ENCODE data around the gene FOXRED2. TPM values are rescaled to one million over a fixed set of nuclear protein-coding genes. Genes with fewer than 3 reads are reported as not detected.

The FOXRED2 gene
- total and polyA plus RNA-seq, 2 donors (not counting 1 experiment from before 2014, with no cell fraction given), result 0.86 to 7.4 TPM

DNA sequence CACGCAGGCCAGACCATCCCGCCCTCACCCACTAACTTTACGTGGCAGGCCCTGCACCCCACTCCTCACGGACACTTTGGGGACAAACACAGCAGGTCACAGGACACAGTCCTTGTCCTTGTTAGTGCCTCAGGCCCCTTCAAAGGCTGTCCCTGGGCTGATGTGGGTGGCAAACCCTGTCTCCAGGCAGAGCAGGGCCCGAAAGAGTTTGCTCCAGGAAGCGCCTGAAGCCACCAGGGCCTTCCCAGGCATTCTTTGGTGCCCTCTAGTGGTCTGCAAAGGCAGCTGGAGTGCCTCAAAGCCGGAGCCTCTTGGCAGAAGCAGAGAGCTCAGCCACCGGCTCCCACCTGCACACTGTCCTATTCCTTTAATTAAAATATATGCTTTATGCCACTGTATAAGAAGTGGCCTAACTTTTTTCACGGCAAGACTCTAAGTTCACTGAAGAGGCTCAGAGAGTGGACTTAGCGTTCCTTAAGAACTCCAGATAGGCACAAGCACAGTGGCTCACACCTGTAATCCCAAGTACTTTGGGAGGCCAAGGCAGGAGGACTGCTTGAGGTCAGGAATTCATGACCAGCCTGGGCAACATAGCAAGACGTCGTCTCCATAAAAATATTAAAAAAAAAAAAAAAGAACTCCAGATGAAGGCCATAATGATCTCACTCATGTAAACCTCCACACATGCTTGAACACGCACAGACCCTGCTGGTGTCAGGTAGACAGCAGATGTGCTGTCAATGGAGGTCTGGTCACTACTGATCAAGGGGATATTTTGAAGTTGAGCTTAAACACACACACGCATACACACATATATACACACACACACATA is 36.5 kb downstream of the FOXRED2 start:
- POLR2A ChIA-PET, result interaction anchor here (0.6 to 1.6 kb wide), 6 partner anchors 12 to 170 kb away, joined by 3 to 5 read pairs (median 4); no protein-coding TSS in a partner anchor
- ATAC-seq (ENCODE audit: low read depth) (peak; percentile 93), DNase-seq (peak; percentile 88)
- Mint-ChIP-seq H3K4me1 (peaks cover 14% of the 10 kb centered on the region), H3K27me3 (no peaks in the 10 kb centered on the region), H3K4me3 (no peak overlapping the region), H3K27ac (peak overlapping the region; percentile 72), H3K9me3 (ENCODE audit: insufficient read depth) (no peaks in the 10 kb centered on the region)
- Histone ChIP-seq H3K4me2 (replicated peaks; ENCODE audit: low read depth, low read length, poor library complexity, severe bottlenecking) (peak overlapping the region; percentile 32), H3K36me3 (replicated peaks in 1 of 2; ENCODE audit: control extremely low read depth in 1 of 2, control insufficient read depth in 1 of 2, extremely low read depth in 1 of 2, insufficient read depth in 2 of 2, low read length in 1 of 2) (peaks cover 4 to 48% of the 10 kb centered on the region in 2 experiments), H3K27ac (ENCODE audit: low read length in 2 of 2) (no peak overlapping the region), H3K79me2 (ENCODE audit: control insufficient read depth, insufficient read depth, low read length) (peaks cover 31% of the 10 kb centered on the region), H3K4me1 (ENCODE audit: control insufficient read depth in 2 of 2, insufficient read depth in 2 of 2, low read length in 2 of 2) (peaks cover 6 to 17% of the 10 kb centered on the region in 2 donors), H4K20me1 (ENCODE audit: control insufficient read depth, insufficient read depth, low read length, poor library complexity, severe bottlenecking) (no peaks in the 10 kb centered on the region), H3K9ac (ENCODE audit: low read length) (no peak overlapping the region), H2AFZ (ENCODE audit: insufficient read depth, low read depth, low read length, poor library complexity, severe bottlenecking) (peak overlapping the region; percentile 45), H3K27me3 (replicated peaks in 1 of 4; ENCODE audit: control extremely low read depth in 1 of 4, control insufficient read depth in 3 of 4, insufficient read depth in 4 of 4, low read length in 3 of 4) (no peaks in the 10 kb centered on the region), H3K9me3 (ENCODE audit: control extremely low read depth in 1 of 3, control insufficient read depth in 2 of 3, insufficient read depth in 1 of 3, low read length in 2 of 3) (no peaks in the 10 kb centered on the region), H3K4me3 (ENCODE audit: control extremely low read depth in 1 of 5, extremely low read depth in 1 of 5, insufficient read depth in 1 of 5, low read depth in 2 of 5, low read length in 4 of 5) (no peak overlapping the region)
- 59% methylated on average over 8 of the region's 14 CpGs for WGBS (ENCODE audit: insufficient coverage)
- intact Hi-C loops (cut with micrococcal nuclease), result loop anchor here (1.0 to 2.0 kb wide), 5 partner anchors 19 to 169 kb away; no protein-coding TSS in a partner anchor
- CTCF ChIA-PET, result interaction anchor here (0.6 to 29.7 kb wide), 52 partner anchors 11 to 263 kb away, joined by 3 to 607 read pairs (median 5); partner anchors contain the start of genes FOXRED2, MYH9 and TXN2
- no peak for TF ChIP-seq EZH2 (IDR thresholded peaks at IDR 0.05; ENCODE audit: borderline replicate concordance, insufficient read depth, low read depth, low read length, poor library complexity, severe bottlenecking)
- TF ChIP-seq CTCF (IDR thresholded peaks at IDR 0.05), result peak; percentile 96

Data from B cell (primary cell).